K562 (cell line): ENCODE results near the gene GTPBP2. TPM values are rescaled to one million over a fixed set of nuclear protein-coding genes. Genes with fewer than 3 reads are reported as not detected.
A peak's percentile ranks its signal among the peaks of the same experiment; 100 is the strongest.

Source experiments
- BRD9 ChIP-seq: fragments of 450-650 bp; IDR thresholded peaks from 2 replicates; pipeline ENCODE4 v1.6.1; 2018; ENCODE audit warnings: low read depth; ENCODE audit not compliant: partially characterized antibody
- CSDE1 ChIP-seq, 2 experiments: fragments of 450-650 bp; IDR thresholded peaks; 2 replicates each; pipeline ENCODE4 v1.6.1; 2016; ENCODE audit warnings: mild to moderate bottlenecking in 1 of 2
- EGR1 ChIP-seq: fragments of 450-650 bp; conservative IDR thresholded peaks from 2 replicates; pipeline ENCODE4 v1.6.1; 2017; ENCODE audit warnings: mild to moderate bottlenecking
- GABPB2 ChIP-seq: fragments of 250-450 bp; sonication (Bioruptor Pico); conservative IDR thresholded peaks from 2 replicates; pipeline ENCODE4 v1.5.1; 2021; ENCODE audit warnings: mild to moderate bottlenecking
- HDAC3 ChIP-seq: fragments of 450-650 bp; IDR thresholded peaks from 2 replicates; pipeline ENCODE4 v1.6.1; 2018; ENCODE audit warnings: borderline replicate concordance, mild to moderate bottlenecking, moderate library complexity; ENCODE audit not compliant: partially characterized antibody
- NCOR1 ChIP-seq: fragments of 450-650 bp; IDR thresholded peaks from 2 replicates; pipeline ENCODE4 v1.6.1; 2016; ENCODE audit warnings: mild to moderate bottlenecking, moderate library complexity
- NFIC ChIP-seq: fragments of 450-650 bp; IDR thresholded peaks from 2 replicates; pipeline ENCODE4 v1.6.1; 2017; ENCODE audit warnings: mild to moderate bottlenecking, inconsistent platforms
- PRDM10 ChIP-seq: fragments of 450-650 bp; IDR thresholded peaks from 2 replicates; pipeline ENCODE4 v1.6.1; 2018; ENCODE audit not compliant: partially characterized antibody
- RHOXF2B ChIP-seq: fragments of 250-450 bp; sonication (Bioruptor Pico); conservative IDR thresholded peaks from 2 replicates; pipeline ENCODE4 v1.5.1; 2021
- SIN3A ChIP-seq, 2 experiments: fragments of 150-350 bp in 1 of 2; IDR thresholded peaks; 2 replicates each; pipeline ENCODE4 v1.6.1; 2011 to 2016; ENCODE audit warnings: borderline replicate concordance in 2 of 2, low read depth in 2 of 2, low read length in 2 of 2, mild to moderate bottlenecking in 2 of 2, moderate library complexity in 2 of 2; ENCODE audit not compliant: control insufficient read depth in 1 of 2
- SMAD2 ChIP-seq: fragments of 150-350 bp; IDR thresholded peaks from 2 replicates; pipeline ENCODE4 v1.6.1; 2014; ENCODE audit warnings: low read depth, mild to moderate bottlenecking, low read length
- TAF7 ChIP-seq: fragments of 450-650 bp; IDR thresholded peaks from 2 replicates; pipeline ENCODE4 v1.6.1; 2016; ENCODE audit warnings: missing genetic modification characterization, missing compliant biosample characterization
- ZNF146 ChIP-seq: IDR thresholded peaks from one replicate; pipeline ENCODE4 v1.6.1; 2018; ENCODE audit warnings: missing compliant biosample characterization; ENCODE audit not compliant: unreplicated experiment
- ZNF165 ChIP-seq: fragments of 250-450 bp; sonication (Bioruptor Pico); IDR thresholded peaks from 2 replicates; pipeline ENCODE4 v1.4.0; 2020; ENCODE audit warnings: borderline replicate concordance
- ZNF253 ChIP-seq: fragments of 250-450 bp; sonication (Bioruptor Pico); conservative IDR thresholded peaks from 2 replicates; pipeline ENCODE4 v1.6.1; 2021; ENCODE audit warnings: mild to moderate bottlenecking
- ZNF324 ChIP-seq: fragments of 250-450 bp; sonication (Bioruptor Pico); IDR thresholded peaks from 2 replicates; pipeline ENCODE4 v1.4.0; 2020; ENCODE audit warnings: mild to moderate bottlenecking
- ZNF436 ChIP-seq: fragments of 250-450, 450-650 bp; sonication (Bioruptor Pico); formaldehyde crosslinking; IDR thresholded peaks from 2 replicates; pipeline ENCODE4 v1.7.0; 2020; ENCODE audit warnings: mild to moderate bottlenecking
- ZNF583 ChIP-seq: fragments of 250-450 bp; sonication (Bioruptor Pico); IDR thresholded peaks from 2 replicates; pipeline ENCODE4 v1.4.0; 2020
- ZNF589 ChIP-seq: fragments of 200-800 bp; sonication (Bioruptor generic); IDR thresholded peaks from 2 replicates; pipeline ENCODE4 v1.6.1; 2016; ENCODE audit warnings: low read depth, missing genetic modification characterization, missing compliant biosample characterization
- ZNF77 ChIP-seq: fragments of 250-450 bp; sonication (Bioruptor Pico); IDR thresholded peaks from 2 replicates; pipeline ENCODE4 v1.5.0; 2020
- ZZZ3 ChIP-seq: fragments of 450-650 bp; IDR thresholded peaks from 2 replicates; pipeline ENCODE4 v1.6.1; 2016; ENCODE audit warnings: antibody characterized with exemption, mild to moderate bottlenecking, moderate library complexity
- polyA plus RNA-seq, 8 experiments: library from polyadenylated mRNA; depleted of rRNA in 4 of 8; stranded (reverse) in 5 of 8; unstranded in 3 of 8; fragments of >200 nt; fragmentation: Nextera tagmentation in 2 of 8; fragmentation: Illumina TruSeq in 1 of 8; extraction: Ambion mirVana in 2 of 8; extraction: Trizol in 1 of 8; gene quantifications; 2 replicates each; pipeline versions ENCODE4 v1.2.1 to v1.2.3, GENCODE V29; 2011 to 2014; ENCODE audit warnings: inconsistent platforms in 1 of 8, missing spikeins in 1 of 8
- total RNA-seq, 7 experiments: library from RNA; depleted of rRNA in 6 of 7; stranded (reverse); fragments of >200 nt in 6 of 7; fragmentation: Illumina TruSeq in 2 of 7; extraction: Trizol in 2 of 7; gene quantifications; 2 replicates each; pipeline versions ENCODE4 v1.2.1 to v1.2.3, GENCODE V29; 2011 to 2021; ENCODE audit warnings: low replicate concordance in 1 of 7
- TF ChIP-seq, protein P1 (sequence below): sonication (generic); formaldehyde crosslinking; IDR thresholded peaks from 2 replicates; pipeline ENCODE4 v1.8.1; 2023; ENCODE audit warnings: missing genetic modification reagents, mild to moderate bottlenecking, borderline replicate concordance

GTPBP2 gene
- total and polyA plus RNA-seq, 9 of the 15 experiments (the other 6 are each of a cell fraction or from before 2014, with no cell fraction given) = 48.4 to 196 (median 111) TPM

DNA sequence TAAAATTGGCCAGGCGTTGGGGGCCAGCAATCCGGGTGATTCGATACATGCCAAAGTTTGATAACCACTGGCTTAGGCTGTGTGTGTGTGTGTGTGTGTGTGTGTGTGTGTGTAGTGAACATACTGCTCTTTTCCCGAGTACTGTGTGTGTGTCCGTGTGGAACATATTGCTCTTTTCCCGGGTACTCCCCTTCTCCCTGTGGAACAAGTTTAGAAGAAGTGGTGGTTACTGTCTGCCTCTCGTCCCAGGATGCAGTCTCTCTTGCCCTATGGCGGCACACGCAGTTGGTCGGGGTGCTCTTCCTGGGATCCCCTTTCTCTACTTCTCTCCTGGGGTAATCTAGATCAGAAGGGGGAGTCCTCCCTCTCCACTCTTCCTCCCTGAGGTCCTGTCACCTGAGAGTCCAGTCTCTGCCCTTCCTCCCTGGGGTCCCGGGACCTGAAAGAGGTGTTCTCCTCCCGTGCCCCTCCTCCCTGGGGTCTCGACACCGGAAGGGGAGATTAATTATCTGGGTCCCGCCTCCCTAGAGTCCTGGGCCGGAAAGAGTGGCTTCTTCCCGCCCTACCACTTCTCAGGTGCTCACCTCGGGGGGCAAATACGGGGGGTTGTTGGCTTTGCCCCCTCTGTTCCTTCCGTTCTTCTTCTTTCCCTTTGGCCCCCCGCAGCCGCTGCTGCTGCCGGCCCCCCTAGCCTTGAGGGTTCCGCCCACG lies 516 bp downstream of the GTPBP2 start (continued):
- TF ChIP-seq, protein P1, sequence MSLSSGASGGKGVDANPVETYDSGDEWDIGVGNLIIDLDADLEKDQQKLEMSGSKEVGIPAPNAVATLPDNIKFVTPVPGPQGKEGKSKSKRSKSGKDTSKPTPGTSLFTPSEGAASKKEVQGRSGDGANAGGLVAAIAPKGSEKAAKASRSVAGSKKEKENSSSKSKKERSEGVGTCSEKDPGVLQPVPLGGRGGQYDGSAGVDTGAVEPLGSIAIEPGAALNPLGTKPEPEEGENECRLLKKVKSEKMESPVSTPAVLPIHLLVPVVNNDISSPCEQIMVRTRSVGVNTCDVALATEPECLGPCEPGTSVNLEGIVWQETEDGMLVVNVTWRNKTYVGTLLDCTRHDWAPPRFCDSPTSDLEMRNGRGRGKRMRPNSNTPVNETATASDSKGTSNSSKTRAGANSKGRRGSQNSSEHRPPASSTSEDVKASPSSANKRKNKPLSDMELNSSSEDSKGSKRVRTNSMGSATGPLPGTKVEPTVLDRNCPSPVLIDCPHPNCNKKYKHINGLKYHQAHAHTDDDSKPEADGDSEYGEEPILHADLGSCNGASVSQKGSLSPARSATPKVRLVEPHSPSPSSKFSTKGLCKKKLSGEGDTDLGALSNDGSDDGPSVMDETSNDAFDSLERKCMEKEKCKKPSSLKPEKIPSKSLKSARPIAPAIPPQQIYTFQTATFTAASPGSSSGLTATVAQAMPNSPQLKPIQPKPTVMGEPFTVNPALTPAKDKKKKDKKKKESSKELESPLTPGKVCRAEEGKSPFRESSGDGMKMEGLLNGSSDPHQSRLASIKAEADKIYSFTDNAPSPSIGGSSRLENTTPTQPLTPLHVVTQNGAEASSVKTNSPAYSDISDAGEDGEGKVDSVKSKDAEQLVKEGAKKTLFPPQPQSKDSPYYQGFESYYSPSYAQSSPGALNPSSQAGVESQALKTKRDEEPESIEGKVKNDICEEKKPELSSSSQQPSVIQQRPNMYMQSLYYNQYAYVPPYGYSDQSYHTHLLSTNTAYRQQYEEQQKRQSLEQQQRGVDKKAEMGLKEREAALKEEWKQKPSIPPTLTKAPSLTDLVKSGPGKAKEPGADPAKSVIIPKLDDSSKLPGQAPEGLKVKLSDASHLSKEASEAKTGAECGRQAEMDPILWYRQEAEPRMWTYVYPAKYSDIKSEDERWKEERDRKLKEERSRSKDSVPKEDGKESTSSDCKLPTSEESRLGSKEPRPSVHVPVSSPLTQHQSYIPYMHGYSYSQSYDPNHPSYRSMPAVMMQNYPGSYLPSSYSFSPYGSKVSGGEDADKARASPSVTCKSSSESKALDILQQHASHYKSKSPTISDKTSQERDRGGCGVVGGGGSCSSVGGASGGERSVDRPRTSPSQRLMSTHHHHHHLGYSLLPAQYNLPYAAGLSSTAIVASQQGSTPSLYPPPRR (CRISPR knock-in tag) = 0 out of 2 replicates have a peak, but pooled peaks have one; percentile 72
- TF ChIP-seq ZNF146 (CRISPR knock-in tag) (no peak), ZNF324 (no peak), ZZZ3 (no peak), ZNF436 (CRISPR knock-in tag) (no peak), EGR1 (no peak; the same call in 1 of the 2 replicates), GABPB2 (CRISPR knock-in tag) (peak; percentile 55; the same call in 1 of the 2 replicates), TAF7 (tag) (peak; percentile 85), ZNF253 (CRISPR knock-in tag) (no peak), HDAC3 (no peak), SIN3A (IDR thresholded peaks at IDR 0.05; ENCODE audit: borderline replicate concordance in 2 of 2, control insufficient read depth in 1 of 2, low read depth in 2 of 2, low read length in 2 of 2) (peak; percentile 55 to 61; a peak in 2 of 4 replicates), ZNF165 (CRISPR knock-in tag) (no peak), BRD9 (peak; percentile 95), RHOXF2B (CRISPR knock-in tag) (0 out of 2 replicates have a peak, but pooled peaks have one; percentile 28), NFIC (peak; percentile 59), NCOR1 (no peak), ZNF583 (CRISPR knock-in tag) (0 out of 2 replicates have a peak, but pooled peaks have one; percentile 35), PRDM10 (peak; percentile 48), ZNF589 (0 out of 2 replicates have a peak, but pooled peaks have one; percentile 11), CSDE1 (IDR thresholded peaks at IDR 0.05) (no peak; a peak in 1 of 4 replicates), ZNF77 (no peak), SMAD2 (no peak)
